Tibial nerve (tissue), 4 donors: ENCODE data around the gene MROH7.

Experiments
- CTCF ChIP-seq, 5 experiments: fragments of 200-600 bp in 3 of 5; fragments of 450-650 bp in 2 of 5; sonication (generic) in 3 of 5; IDR thresholded peaks; one replicate each; pipeline ENCODE4 v1.5.1; 2016 to 2019; ENCODE audit warnings: antibody characterized with exemption in 5 of 5, mild to moderate bottlenecking in 3 of 5, moderate library complexity in 2 of 5
- EP300 ChIP-seq, 2 donors: sonication (generic); formaldehyde crosslinking; IDR thresholded peaks; one replicate each; pipeline ENCODE4 v1.6.1; 2017; ENCODE audit warnings: antibody characterized with exemption in 2 of 2, mild to moderate bottlenecking in 1 of 2
- POLR2A ChIP-seq, 2 donors: fragments of 450-650 bp; IDR thresholded peaks; one replicate each; pipeline ENCODE4 v1.6.1; 2017; ENCODE audit warnings: antibody characterized with exemption in 2 of 2, mild to moderate bottlenecking in 2 of 2, moderate library complexity in 2 of 2

GRCh38 chr1:54649921-54650320 lies 8.3 kb downstream of the MROH7 start:
- no peak for TF ChIP-seq CTCF (IDR thresholded peaks at IDR 0.05)
- no peak for TF ChIP-seq POLR2A (IDR thresholded peaks at IDR 0.05)
- TF ChIP-seq EP300 (IDR thresholded peaks at IDR 0.05): no peak
